HG03457 (cell line): ENCODE measurements around the gene TPRKB.
"Not testable (repeated sequence)": the region's sequence is repeated elsewhere in the genome, so short reads cannot be mapped to it uniquely, and the experiment has no call there.

Experiments used
- ATAC-seq: cut with Tn5 transposase; IDR thresholded peaks from one replicate; pipeline ENCODE4 v1.9.1; 2021; ENCODE audit warnings: moderate number of reproducible peaks; ENCODE audit not compliant: unreplicated experiment

TPRKB gene

GRCh38 chr2:73700661-73701447, 36.3 kb downstream of the TPRKB start:
- no peak for ATAC-seq

- no peak for ATAC-seq
These were observed 37.0 kb downstream of the TPRKB start for GRCh38 chr2:73700131-73700611.

GRCh38 chr2:73699437-73699836, 37.7 kb downstream of the TPRKB start:
- no peak for ATAC-seq

GRCh38 chr2:73698101-73698500, 39.0 kb downstream of the TPRKB start:
- ATAC-seq: no peak

GRCh38 chr2:73697606-73698005, 39.5 kb downstream of the TPRKB start:
- no peak for ATAC-seq

GRCh38 chr2:73696985-73697384, 40.2 kb downstream of the TPRKB start:
- ATAC-seq: not testable (repeated sequence)

- not testable (repeated sequence) for ATAC-seq
These were observed 40.6 kb downstream of the TPRKB start for GRCh38 chr2:73696521-73696920.

- not testable (repeated sequence) for ATAC-seq
These were observed 46.6 kb downstream of the TPRKB start for GRCh38 chr2:73690372-73691088.

- not testable (repeated sequence) for ATAC-seq
These were observed 48.7 kb downstream of the TPRKB start for GRCh38 chr2:73688494-73688893.

GRCh38 chr2:73685764-73686438, 51.2 kb downstream of the TPRKB start:
- no peak for ATAC-seq

- not testable (repeated sequence) for ATAC-seq
These were observed 52.2 kb downstream of the TPRKB start for GRCh38 chr2:73684905-73685304.

- not testable (repeated sequence) for ATAC-seq
These were observed 52.8 kb downstream of the TPRKB start for GRCh38 chr2:73684325-73684724.

- not testable (repeated sequence) for ATAC-seq
These were observed 57.1 kb downstream of the TPRKB start for GRCh38 chr2:73679951-73680571.
